HEK293 (cell line): ENCODE data around the gene TIMM17B.

Source experiments
- CTCF ChIA-PET: fragments of 350-600 bp; formaldehyde crosslinking; extraction: SDS; loops from one replicate; lab custom pipeline; 2021; ENCODE audit warnings: antibody characterized with exemption; lab: Yijun Ruan, JAX
- POLR2A ChIA-PET: fragments of 300-600 bp; formaldehyde crosslinking; extraction: SDS; loops from one replicate; lab custom pipeline; 2020; ENCODE audit warnings: antibody characterized with exemption, inconsistent platforms; lab: Yijun Ruan, JAX
- H3K27ac ChIP-seq: fragments of 200-500 bp; sonication (Bioruptor generic); 2 replicates; pipeline ENCODE4 v1.5.1; 2014; ENCODE audit warnings: low read depth, low read length, control low read depth, inconsistent platforms; ENCODE audit errors: extremely low read depth
- H3K36me3 ChIP-seq, 2 experiments: fragments of 200-500 bp in 1 of 2; sonication (Bioruptor generic) in 1 of 2; 1 replicate in 1 of 2; 2 replicates in 1 of 2; pipeline ENCODE4 v1.5.1; 2014 to 2017; ENCODE audit warnings: inconsistent platforms in 2 of 2, low read length in 2 of 2; ENCODE audit not compliant: control insufficient read depth in 2 of 2, insufficient read depth in 1 of 2
- H3K4me1 ChIP-seq: fragments of 200-500 bp; sonication (Bioruptor generic); 2 replicates; pipeline ENCODE4 v1.5.1; 2014; ENCODE audit warnings: mild to moderate bottlenecking, low read length, inconsistent platforms; ENCODE audit not compliant: control insufficient read depth, insufficient read depth
- H3K4me3 ChIP-seq: 2 replicates; pipeline ENCODE4 v1.5.1; 2011; ENCODE audit warnings: low read depth, mild to moderate bottlenecking, control low read depth, low read length, moderate library complexity
- H3K9me3 ChIP-seq: fragments of 200-500 bp; sonication (Bioruptor generic); 2 replicates; pipeline ENCODE4 v1.5.1; 2014; ENCODE audit warnings: low read depth, low read length, inconsistent platforms; ENCODE audit not compliant: control insufficient read depth, insufficient read depth
- GLI4 ChIP-seq: fragments of 450-650 bp; formaldehyde crosslinking; IDR thresholded peaks from 2 replicates; pipeline ENCODE4 v1.5.1; 2016; ENCODE audit warnings: missing biosample characterization, missing genetic modification characterization
- HOXC10 ChIP-seq: sonication (generic); formaldehyde crosslinking; IDR thresholded peaks from 2 replicates; pipeline ENCODE4 v1.8.1; 2023; ENCODE audit warnings: mild to moderate bottlenecking, missing genetic modification reagents
- KLF9 ChIP-seq: fragments of 450-650 bp; formaldehyde crosslinking; IDR thresholded peaks from 2 replicates; pipeline ENCODE4 v1.5.1; 2016; ENCODE audit warnings: missing biosample characterization, missing genetic modification characterization, low read depth
- MEIS1 ChIP-seq: sonication (generic); formaldehyde crosslinking; IDR thresholded peaks from 2 replicates; pipeline ENCODE4 v1.8.1; 2022; ENCODE audit warnings: missing genetic modification reagents, mild to moderate bottlenecking, borderline replicate concordance
- SETDB1 ChIP-seq: IDR thresholded peaks from one replicate; pipeline ENCODE4 v1.6.1; 2017; ENCODE audit warnings: mild to moderate bottlenecking, low read length, moderate library complexity, mixed read lengths; ENCODE audit not compliant: insufficient read length
- SP3 ChIP-seq: fragments of 450-650 bp; formaldehyde crosslinking; IDR thresholded peaks from 2 replicates; pipeline ENCODE4 v1.5.1; 2016; ENCODE audit warnings: missing biosample characterization, missing genetic modification characterization
- ZEB2 ChIP-seq: fragments of 450-650 bp; formaldehyde crosslinking; IDR thresholded peaks from 2 replicates; pipeline ENCODE4 v1.5.1; 2016; ENCODE audit warnings: missing biosample characterization, missing genetic modification characterization
- ZFP3 ChIP-seq: fragments of 450-650 bp; formaldehyde crosslinking; IDR thresholded peaks from 2 replicates; pipeline ENCODE4 v1.5.1; 2016; ENCODE audit warnings: low read depth, missing biosample characterization, missing genetic modification characterization
- ZNF10 ChIP-seq: fragments of 450-650 bp; formaldehyde crosslinking; IDR thresholded peaks from 2 replicates; pipeline ENCODE4 v1.5.1; 2017; ENCODE audit warnings: missing biosample characterization, missing genetic modification characterization
- ZNF114 ChIP-seq: fragments of 450-650 bp; formaldehyde crosslinking; IDR thresholded peaks from 2 replicates; pipeline ENCODE4 v1.5.0; 2017; ENCODE audit warnings: missing biosample characterization, missing genetic modification characterization
- ZNF132 ChIP-seq: fragments of 450-650 bp; formaldehyde crosslinking; IDR thresholded peaks from 2 replicates; pipeline ENCODE4 v1.5.1; 2017; ENCODE audit warnings: missing biosample characterization, missing genetic modification characterization, borderline replicate concordance
- ZNF140 ChIP-seq: fragments of 450-650 bp; formaldehyde crosslinking; IDR thresholded peaks from 2 replicates; pipeline ENCODE4 v1.5.1; 2016; ENCODE audit warnings: missing biosample characterization, missing genetic modification characterization
- ZNF157 ChIP-seq: fragments of 450-650 bp; formaldehyde crosslinking; IDR thresholded peaks from 2 replicates; pipeline ENCODE4 v1.5.1; 2016; ENCODE audit warnings: missing biosample characterization, missing genetic modification characterization
- ZNF19 ChIP-seq: fragments of 450-650 bp; formaldehyde crosslinking; IDR thresholded peaks from 2 replicates; pipeline ENCODE4; 2016; ENCODE audit warnings: missing biosample characterization, missing genetic modification characterization, low read depth
- ZNF350 ChIP-seq: fragments of 450-650 bp; formaldehyde crosslinking; IDR thresholded peaks from 2 replicates; pipeline ENCODE4 v1.5.0; 2017; ENCODE audit warnings: missing biosample characterization, mild to moderate bottlenecking, missing genetic modification characterization
- ZNF366 ChIP-seq: fragments of 450-650 bp; formaldehyde crosslinking; conservative IDR thresholded peaks from 2 replicates; pipeline ENCODE4 v1.5.1; 2016; ENCODE audit warnings: missing biosample characterization, missing genetic modification characterization
- ZNF426 ChIP-seq: fragments of 450-650 bp; formaldehyde crosslinking; IDR thresholded peaks from 2 replicates; pipeline ENCODE4 v1.5.1; 2017; ENCODE audit warnings: missing biosample characterization, missing genetic modification characterization, mild to moderate bottlenecking, inconsistent platforms, moderate library complexity
- ZNF544 ChIP-seq: fragments of 450-650 bp; formaldehyde crosslinking; IDR thresholded peaks from 2 replicates; pipeline ENCODE4 v1.5.0; 2017; ENCODE audit warnings: missing biosample characterization, missing genetic modification characterization
- ZNF585B ChIP-seq: fragments of 450-650 bp; formaldehyde crosslinking; IDR thresholded peaks from 2 replicates; pipeline ENCODE4 v1.5.1; 2016; ENCODE audit warnings: missing biosample characterization, missing genetic modification characterization
- ZNF600 ChIP-seq: fragments of 450-650 bp; formaldehyde crosslinking; IDR thresholded peaks from 2 replicates; pipeline ENCODE4 v1.5.1; 2016; ENCODE audit warnings: missing biosample characterization, missing genetic modification characterization
- ZNF660 ChIP-seq: fragments of 450-650 bp; IDR thresholded peaks from 2 replicates; pipeline ENCODE4 v1.5.1; 2018; ENCODE audit warnings: missing biosample characterization, mild to moderate bottlenecking, missing genetic modification characterization
- ZNF776 ChIP-seq: fragments of 450-650 bp; formaldehyde crosslinking; IDR thresholded peaks from 2 replicates; pipeline ENCODE4 v1.5.0; 2017; ENCODE audit warnings: missing biosample characterization, missing genetic modification characterization, borderline replicate concordance
- ZNF777 ChIP-seq: fragments of 450-650 bp; formaldehyde crosslinking; IDR thresholded peaks from 2 replicates; pipeline ENCODE4 v1.5.1; 2017; ENCODE audit warnings: missing biosample characterization, missing genetic modification characterization, borderline replicate concordance
- ZNF785 ChIP-seq: fragments of 450-650 bp; formaldehyde crosslinking; IDR thresholded peaks from 2 replicates; pipeline ENCODE4 v1.5.1; 2016; ENCODE audit warnings: missing biosample characterization, missing genetic modification characterization
- TF ChIP-seq, protein P1 (sequence below): fragments of 450-650 bp; IDR thresholded peaks from 2 replicates; pipeline ENCODE4 v1.5.1; 2018; ENCODE audit warnings: missing biosample characterization, missing genetic modification characterization
- TF ChIP-seq, protein P2 (sequence below): fragments of 450-650 bp; formaldehyde crosslinking; IDR thresholded peaks from 2 replicates; pipeline ENCODE4 v1.5.1; 2016; ENCODE audit warnings: missing biosample characterization, missing genetic modification characterization
- TF ChIP-seq, protein P3 (sequence below): fragments of 450-650 bp; formaldehyde crosslinking; IDR thresholded peaks from 2 replicates; pipeline ENCODE4 v1.5.1; 2017; ENCODE audit warnings: missing biosample characterization, missing genetic modification characterization
- TF ChIP-seq, protein P4 (sequence below): fragments of 450-650 bp; formaldehyde crosslinking; IDR thresholded peaks from 2 replicates; pipeline ENCODE4 v1.5.1; 2016; ENCODE audit warnings: missing biosample characterization, missing genetic modification characterization
- TF ChIP-seq, protein P5 (sequence below): fragments of 450-650 bp; formaldehyde crosslinking; IDR thresholded peaks from 2 replicates; pipeline ENCODE4 v1.5.1; 2017; ENCODE audit warnings: missing biosample characterization, missing genetic modification characterization

The TIMM17B gene

DNA sequence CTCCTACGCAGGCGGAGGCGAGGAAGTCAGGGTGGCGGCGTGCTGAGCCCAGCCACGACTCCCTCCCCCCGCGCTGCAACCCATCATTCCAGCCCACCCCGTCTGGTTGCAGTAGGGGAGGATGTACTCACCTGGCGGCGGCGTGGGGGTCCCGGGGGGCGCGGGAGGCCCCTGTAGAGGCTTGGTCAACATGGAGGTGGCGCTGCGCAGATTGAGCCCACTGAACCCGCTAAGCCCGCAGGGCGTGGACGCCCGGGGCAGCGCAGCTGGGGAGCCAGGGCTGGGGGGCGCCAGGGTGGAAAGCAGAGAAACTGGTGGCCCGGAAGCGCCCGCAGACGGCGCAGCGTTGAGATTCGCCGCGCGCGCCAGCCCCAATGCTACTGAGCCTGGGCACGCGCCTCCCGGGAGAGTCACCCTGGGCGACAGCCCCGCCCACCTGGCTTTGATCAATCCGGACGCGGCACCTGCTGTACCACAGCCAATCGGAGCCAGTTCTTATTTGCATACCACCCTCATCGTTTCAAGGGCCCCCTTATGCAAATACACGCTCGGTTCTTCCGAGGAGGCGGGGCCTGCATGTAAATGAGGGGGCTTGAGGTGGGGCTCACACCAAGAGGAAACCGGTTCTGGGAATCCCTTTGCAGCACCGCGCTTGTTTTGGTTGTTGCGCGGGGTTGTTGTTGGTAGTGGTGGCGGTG lies 21.2 kb upstream of the TIMM17B start, which contains the start of gene PIM2:
Gene PIM2, minus strand, starts transcription at position 382 of the 698 bp plus-strand sequence. Its CDS starts 190 bp downstream, at position 192.
- CTCF ChIA-PET, result no interaction called here
- peaks cover 0 to 48% of the 10 kb centered on the region in 2 experiments; a peak in 2 of 3 replicates for H3K36me3 ChIP-seq
- TF ChIP-seq ZNF19 (tag by site-specific recombination) (no peak), ZNF157 (tag by site-specific recombination) (no peak), ZFP3 (tag by site-specific recombination) (no peak), SP3 (tag by site-specific recombination) (peak; percentile 68; the same call in 1 of the 2 replicates), ZNF544 (no peak), ZNF600 (tag by site-specific recombination) (peak; percentile 65; the same call in 1 of the 2 replicates), ZNF132 (no peak), ZNF785 (no peak), ZNF140 (tag by site-specific recombination) (no peak), SETDB1 (no peak), ZNF777 (no peak), GLI4 (tag by site-specific recombination) (no peak; the same call in 1 of the 2 replicates), ZEB2 (tag by site-specific recombination) (peak; percentile 84), ZNF10 (tag by site-specific recombination) (no peak), ZNF776 (tag by site-specific recombination) (no peak), ZNF585B (no peak), ZNF366 (tag by site-specific recombination) (peak; percentile 77), ZNF114 (no peak), HOXC10 (no peak), ZNF350 (tag by site-specific recombination) (no peak), MEIS1 (CRISPR knock-in tag) (no peak), ZNF660 (tag by site-specific recombination) (peak; percentile 45; the same call in 1 of the 2 replicates), ZNF426 (tag by site-specific recombination) (no peak), KLF9 (tag by site-specific recombination) (peak; percentile 44)
- TF ChIP-seq, protein P1, sequence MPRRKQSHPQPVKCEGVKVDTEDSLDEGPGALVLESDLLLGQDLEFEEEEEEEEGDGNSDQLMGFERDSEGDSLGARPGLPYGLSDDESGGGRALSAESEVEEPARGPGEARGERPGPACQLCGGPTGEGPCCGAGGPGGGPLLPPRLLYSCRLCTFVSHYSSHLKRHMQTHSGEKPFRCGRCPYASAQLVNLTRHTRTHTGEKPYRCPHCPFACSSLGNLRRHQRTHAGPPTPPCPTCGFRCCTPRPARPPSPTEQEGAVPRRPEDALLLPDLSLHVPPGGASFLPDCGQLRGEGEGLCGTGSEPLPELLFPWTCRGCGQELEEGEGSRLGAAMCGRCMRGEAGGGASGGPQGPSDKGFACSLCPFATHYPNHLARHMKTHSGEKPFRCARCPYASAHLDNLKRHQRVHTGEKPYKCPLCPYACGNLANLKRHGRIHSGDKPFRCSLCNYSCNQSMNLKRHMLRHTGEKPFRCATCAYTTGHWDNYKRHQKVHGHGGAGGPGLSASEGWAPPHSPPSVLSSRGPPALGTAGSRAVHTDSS (tag by site-specific recombination), result 0 out of 2 replicates have a peak, but pooled peaks have one; percentile 46
- TF ChIP-seq, protein P2, sequence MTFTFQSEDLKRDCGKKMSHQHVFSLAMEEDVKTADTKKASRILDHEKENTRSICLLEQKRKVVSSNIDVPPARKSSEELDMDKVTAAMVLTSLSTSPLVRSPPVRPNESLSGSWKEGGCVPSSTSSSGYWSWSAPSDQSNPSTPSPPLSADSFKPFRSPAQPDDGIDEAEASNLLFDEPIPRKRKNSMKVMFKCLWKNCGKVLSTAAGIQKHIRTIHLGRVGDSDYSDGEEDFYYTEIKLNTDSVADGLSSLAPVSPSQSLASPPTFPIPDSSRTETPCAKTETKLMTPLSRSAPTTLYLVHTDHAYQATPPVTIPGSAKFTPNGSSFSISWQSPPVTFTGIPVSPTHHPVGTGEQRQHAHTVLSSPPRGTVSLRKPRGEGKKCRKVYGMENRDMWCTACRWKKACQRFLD (tag by site-specific recombination), result no peak
- TF ChIP-seq, protein P3, sequence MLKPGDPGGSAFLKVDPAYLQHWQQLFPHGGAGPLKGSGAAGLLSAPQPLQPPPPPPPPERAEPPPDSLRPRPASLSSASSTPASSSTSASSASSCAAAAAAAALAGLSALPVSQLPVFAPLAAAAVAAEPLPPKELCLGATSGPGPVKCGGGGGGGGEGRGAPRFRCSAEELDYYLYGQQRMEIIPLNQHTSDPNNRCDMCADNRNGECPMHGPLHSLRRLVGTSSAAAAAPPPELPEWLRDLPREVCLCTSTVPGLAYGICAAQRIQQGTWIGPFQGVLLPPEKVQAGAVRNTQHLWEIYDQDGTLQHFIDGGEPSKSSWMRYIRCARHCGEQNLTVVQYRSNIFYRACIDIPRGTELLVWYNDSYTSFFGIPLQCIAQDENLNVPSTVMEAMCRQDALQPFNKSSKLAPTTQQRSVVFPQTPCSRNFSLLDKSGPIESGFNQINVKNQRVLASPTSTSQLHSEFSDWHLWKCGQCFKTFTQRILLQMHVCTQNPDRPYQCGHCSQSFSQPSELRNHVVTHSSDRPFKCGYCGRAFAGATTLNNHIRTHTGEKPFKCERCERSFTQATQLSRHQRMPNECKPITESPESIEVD (tag by site-specific recombination), result no peak
- TF ChIP-seq, protein P4, sequence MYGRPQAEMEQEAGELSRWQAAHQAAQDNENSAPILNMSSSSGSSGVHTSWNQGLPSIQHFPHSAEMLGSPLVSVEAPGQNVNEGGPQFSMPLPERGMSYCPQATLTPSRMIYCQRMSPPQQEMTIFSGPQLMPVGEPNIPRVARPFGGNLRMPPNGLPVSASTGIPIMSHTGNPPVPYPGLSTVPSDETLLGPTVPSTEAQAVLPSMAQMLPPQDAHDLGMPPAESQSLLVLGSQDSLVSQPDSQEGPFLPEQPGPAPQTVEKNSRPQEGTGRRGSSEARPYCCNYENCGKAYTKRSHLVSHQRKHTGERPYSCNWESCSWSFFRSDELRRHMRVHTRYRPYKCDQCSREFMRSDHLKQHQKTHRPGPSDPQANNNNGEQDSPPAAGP (tag by site-specific recombination), result no peak
- TF ChIP-seq, protein P5, sequence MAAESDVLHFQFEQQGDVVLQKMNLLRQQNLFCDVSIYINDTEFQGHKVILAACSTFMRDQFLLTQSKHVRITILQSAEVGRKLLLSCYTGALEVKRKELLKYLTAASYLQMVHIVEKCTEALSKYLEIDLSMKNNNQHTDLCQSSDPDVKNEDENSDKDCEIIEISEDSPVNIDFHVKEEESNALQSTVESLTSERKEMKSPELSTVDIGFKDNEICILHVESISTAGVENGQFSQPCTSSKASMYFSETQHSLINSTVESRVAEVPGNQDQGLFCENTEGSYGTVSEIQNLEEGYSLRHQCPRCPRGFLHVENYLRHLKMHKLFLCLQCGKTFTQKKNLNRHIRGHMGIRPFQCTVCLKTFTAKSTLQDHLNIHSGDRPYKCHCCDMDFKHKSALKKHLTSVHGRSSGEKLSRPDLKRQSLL (tag by site-specific recombination), result no peak

More for the DNA sequence above, 21.2 kb upstream of the TIMM17B start, which contains the start of gene PIM2:
- Histone ChIP-seq H3K9me3 (no peaks in the 10 kb centered on the region), H3K4me3 (peak within 1 kb of the TSS; percentile 60), H3K27ac (peak within 1 kb of the TSS; percentile 58), H3K4me1 (0 out of 2 replicates have a peak, but pooled peaks cover 3% of the 10 kb centered on the region)
- POLR2A ChIA-PET, result interaction anchor here (0.6 kb wide), 2 partner anchors 22 to 1701 kb away, joined by 3 to 4 read pairs; no protein-coding TSS in a partner anchor
